ENCODE results near the gene HYDIN. TPM values are rescaled to one million over a fixed set of nuclear protein-coding genes. Genes with fewer than 3 reads are reported as not detected.

Gene HYDIN
- total RNA-seq (2014; rRNA removed; shearing (Covaris generic)) (not detected in 2 replicates), total RNA-seq (2022) (0.63 TPM in 1 of 2 replicates, not detected in the other), Bru-seq, nascent RNA (percentile 5 among the genes with signal in this experiment), BruChase-seq, experiment 1, labeled RNA remaining after a 6-hour chase (percentile 5 among the genes with signal in this experiment), BruChase-seq, experiment 2, labeled RNA remaining after a 2-hour chase (percentile 5 among the genes with signal in this experiment)
- long read RNA-seq, partial matches to known transcripts = 0 of 1 reads
- long read RNA-seq, other reads (novel, unspliced or antisense) = 1 of 1 reads

GRCh38 chr16:71230122-71230845 is at the start of gene HYDIN:
TSS of gene HYDIN (minus strand) at chr16:71230722. CDS start at chr16:71186895, 43,827 bp downstream.
- H3K79me2 ChIP-seq (ENCODE audit: insufficient read depth, low read depth, low read length) = no peaks in the 10 kb centered on the region
- intact Hi-C loops (cut with micrococcal nuclease; ENCODE audit: unreplicated experiment) = no loop called here
- H3K36me3 ChIP-seq (ENCODE audit: insufficient read depth, low read length) = no peaks in the 10 kb centered on the region
- peaks cover 16% of the 10 kb centered on the region; the same call in 1 of the 2 replicates for H3K9me3 ChIP-seq (ENCODE audit: low read length)
- no peaks in the 10 kb centered on the region for H4K20me1 ChIP-seq (ENCODE audit: insufficient read depth, low read length)
- no peak within 1 kb of the TSS for H2AFZ ChIP-seq (ENCODE audit: low read length)
- H3K4me3 ChIP-seq (ENCODE audit: low read depth, low read length, poor library complexity, severe bottlenecking) = no peak within 1 kb of the TSS
- CTCF ChIA-PET (ENCODE audit: unreplicated experiment) = no interaction called here
- no peak within 1 kb of the TSS for H3K4me2 ChIP-seq (ENCODE audit: low read length)
- no peak for DNase-seq (ENCODE audit: low spot score)
- TF ChIP-seq EZH2phosphoT487 (IDR thresholded peaks at IDR 0.05; ENCODE audit: borderline replicate concordance, low read depth, low read length) = no peak
- TF ChIP-seq, protein P1, sequence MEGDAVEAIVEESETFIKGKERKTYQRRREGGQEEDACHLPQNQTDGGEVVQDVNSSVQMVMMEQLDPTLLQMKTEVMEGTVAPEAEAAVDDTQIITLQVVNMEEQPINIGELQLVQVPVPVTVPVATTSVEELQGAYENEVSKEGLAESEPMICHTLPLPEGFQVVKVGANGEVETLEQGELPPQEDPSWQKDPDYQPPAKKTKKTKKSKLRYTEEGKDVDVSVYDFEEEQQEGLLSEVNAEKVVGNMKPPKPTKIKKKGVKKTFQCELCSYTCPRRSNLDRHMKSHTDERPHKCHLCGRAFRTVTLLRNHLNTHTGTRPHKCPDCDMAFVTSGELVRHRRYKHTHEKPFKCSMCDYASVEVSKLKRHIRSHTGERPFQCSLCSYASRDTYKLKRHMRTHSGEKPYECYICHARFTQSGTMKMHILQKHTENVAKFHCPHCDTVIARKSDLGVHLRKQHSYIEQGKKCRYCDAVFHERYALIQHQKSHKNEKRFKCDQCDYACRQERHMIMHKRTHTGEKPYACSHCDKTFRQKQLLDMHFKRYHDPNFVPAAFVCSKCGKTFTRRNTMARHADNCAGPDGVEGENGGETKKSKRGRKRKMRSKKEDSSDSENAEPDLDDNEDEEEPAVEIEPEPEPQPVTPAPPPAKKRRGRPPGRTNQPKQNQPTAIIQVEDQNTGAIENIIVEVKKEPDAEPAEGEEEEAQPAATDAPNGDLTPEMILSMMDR (conservative IDR thresholded peaks at IDR 0.05; ENCODE audit: low read length) = no peak
- H3K27ac ChIP-seq (ENCODE audit: low read depth, low read length, poor library complexity, severe bottlenecking) = no peak within 1 kb of the TSS
- no peaks in the 10 kb centered on the region for H3K9me2 ChIP-seq (ENCODE audit: insufficient read depth, low read length)
- no peaks in the 10 kb centered on the region for H3K4me1 ChIP-seq (ENCODE audit: insufficient read depth, low read length, poor library complexity, severe bottlenecking)
- POLR2A ChIA-PET = no interaction called here
- BruUV-seq (replicated peaks) = no TSS peak

DNA sequence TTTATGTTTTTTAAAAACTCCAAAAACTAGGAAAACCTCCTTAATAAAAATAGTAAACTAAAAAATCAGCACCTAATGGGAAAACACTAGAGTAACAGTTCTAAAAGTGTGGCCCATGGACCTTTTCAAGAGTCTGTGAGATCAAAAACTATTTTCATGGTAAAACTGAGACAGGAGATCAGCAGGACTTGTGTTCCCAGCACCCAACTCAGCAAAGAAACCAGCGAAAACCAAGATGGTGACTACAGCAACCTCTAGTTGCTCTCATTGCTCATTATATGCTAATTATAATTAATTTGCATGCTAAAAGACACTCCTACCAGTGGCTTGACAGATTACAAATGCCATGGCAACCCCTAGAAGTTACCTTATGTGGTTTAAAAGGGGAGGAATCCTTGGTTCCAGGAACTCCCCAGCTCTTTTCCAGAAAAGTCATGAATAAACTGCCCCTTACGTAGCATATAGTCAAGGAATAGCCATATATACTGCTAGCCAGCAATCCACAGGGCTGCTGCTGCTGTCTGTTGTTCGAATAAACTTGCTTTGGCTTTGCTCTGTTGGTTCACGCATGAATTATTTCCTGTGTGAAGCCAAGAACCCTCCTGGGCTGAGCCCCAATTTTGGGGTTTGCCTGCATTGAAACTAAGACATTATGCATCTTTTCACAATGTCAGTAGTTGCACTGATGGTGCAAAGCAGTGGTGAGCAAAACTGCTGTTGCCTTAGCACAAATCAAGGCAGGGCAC is 46.2 kb upstream of the HYDIN start:
- POLR2A ChIA-PET = no interaction called here
- Histone ChIP-seq H3K27ac (ENCODE audit: low read depth, low read length, poor library complexity, severe bottlenecking) (no peak overlapping the region), H3K79me2 (ENCODE audit: insufficient read depth, low read depth, low read length) (no peaks in the 10 kb centered on the region), H3K4me3 (ENCODE audit: low read depth, low read length, poor library complexity, severe bottlenecking) (no peak overlapping the region), H3K4me2 (ENCODE audit: low read length) (no peak overlapping the region), H3K9me3 (ENCODE audit: low read length) (0 out of 2 replicates have a peak, but pooled peaks cover 4% of the 10 kb centered on the region), H3K4me1 (ENCODE audit: insufficient read depth, low read length, poor library complexity, severe bottlenecking) (no peaks in the 10 kb centered on the region), H2AFZ (ENCODE audit: low read length) (no peak overlapping the region), H4K20me1 (ENCODE audit: insufficient read depth, low read length) (no peaks in the 10 kb centered on the region), H3K36me3 (ENCODE audit: insufficient read depth, low read length) (no peaks in the 10 kb centered on the region), H3K9me2 (ENCODE audit: insufficient read depth, low read length) (no peaks in the 10 kb centered on the region)
- CTCF ChIA-PET (ENCODE audit: unreplicated experiment) = no interaction called here
- DNase-seq (ENCODE audit: low spot score) = no peak
- TF ChIP-seq, protein P1 (conservative IDR thresholded peaks at IDR 0.05; ENCODE audit: low read length) = no peak
- no peak for TF ChIP-seq EZH2phosphoT487 (IDR thresholded peaks at IDR 0.05; ENCODE audit: borderline replicate concordance, low read depth, low read length)
- no TSS peak for BruUV-seq (replicated peaks)
- intact Hi-C loops (cut with micrococcal nuclease; ENCODE audit: unreplicated experiment) = no loop called here
